Activated CD8-positive, alpha-beta memory T cell treated with anti-CD3 and anti-CD28 coated beads for 4 hours (primary cell): ENCODE data around the gene COL11A1.

Source experiments
- DNase-seq, 2 donors: peaks; one replicate each; pipeline ENCODE4 v3.0.0-alpha.2; 2020; ENCODE audit warnings: low read depth in 2 of 2

COL11A1 gene

DNA sequence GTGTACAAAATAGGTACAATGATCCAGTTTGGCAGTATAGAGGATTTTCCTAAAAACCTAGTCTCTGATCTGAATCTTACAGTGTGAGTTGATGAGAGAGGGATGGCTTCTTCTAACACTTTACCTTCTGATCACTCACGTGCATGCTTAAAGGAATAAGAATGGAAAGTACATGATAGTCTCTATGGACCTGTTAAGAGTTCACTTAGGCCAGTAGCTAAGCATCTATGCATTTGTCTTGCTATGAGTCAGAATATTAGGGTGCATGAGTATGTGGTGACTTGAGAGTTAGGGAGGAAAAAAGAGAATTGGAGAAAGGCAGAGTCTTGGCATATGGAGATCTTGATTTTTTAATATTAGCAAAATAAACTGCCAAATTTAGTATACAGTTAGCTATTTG lies 206.3 kb downstream of the COL11A1 start:
- no peak for DNase-seq

DNA sequence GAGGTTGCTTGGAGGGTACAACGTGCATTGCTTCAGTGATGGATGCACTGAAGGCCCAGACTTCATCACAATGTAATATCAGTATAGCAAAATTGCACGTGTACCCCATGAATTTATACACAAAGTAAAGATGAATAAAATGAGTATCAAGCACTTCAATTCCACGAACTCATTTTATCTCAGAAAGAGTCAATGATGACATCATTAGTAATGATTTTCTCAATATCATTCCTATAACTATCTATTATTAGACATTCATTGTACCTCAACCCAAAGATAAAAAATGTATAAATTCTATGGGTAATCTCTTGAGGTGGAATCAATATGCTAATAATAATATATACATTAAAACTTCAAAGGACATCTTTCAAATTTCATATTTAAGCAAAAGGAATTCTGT lies 208.4 kb downstream of the COL11A1 start:
- no peak for DNase-seq

DNA sequence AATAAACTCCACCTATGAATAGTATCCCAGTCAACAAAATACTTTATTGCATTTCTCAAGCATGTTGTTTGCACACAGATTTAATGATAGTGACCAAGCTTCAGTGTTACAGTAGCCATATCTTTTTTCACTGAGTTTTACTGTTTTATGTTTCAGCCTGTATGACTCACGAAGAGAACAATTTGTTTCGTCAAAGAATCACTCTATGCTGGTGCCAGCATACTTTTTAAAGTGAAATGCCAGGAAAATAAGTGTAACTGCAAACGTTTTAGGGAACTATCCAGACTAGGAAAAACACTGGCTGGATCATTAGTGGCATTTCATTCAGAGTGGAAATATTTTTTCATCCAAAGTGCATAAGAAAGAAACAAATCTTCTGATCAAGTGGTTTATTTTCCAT lies 210.8 kb downstream of the COL11A1 start:
- DNase-seq = no peak

DNA sequence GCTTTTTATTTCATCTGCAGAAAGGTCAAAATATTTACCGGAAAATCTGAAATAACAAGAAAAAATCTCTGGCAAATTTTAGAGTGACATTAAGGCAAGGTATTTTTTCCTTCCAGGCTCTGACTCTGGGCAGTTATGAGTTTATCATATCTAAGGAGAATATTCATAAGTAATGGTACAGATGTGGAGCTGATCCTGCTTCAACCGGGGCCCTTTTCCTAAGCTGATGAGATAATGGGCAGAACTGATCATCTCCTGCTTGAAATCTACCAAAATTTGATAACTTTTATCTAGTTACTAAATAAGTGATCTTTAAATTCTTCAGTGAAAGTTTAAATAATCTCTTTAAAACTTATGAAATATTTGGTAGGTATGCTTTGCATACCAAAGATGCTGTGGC lies 211.6 kb downstream of the COL11A1 start:
- no peak for DNase-seq

DNA sequence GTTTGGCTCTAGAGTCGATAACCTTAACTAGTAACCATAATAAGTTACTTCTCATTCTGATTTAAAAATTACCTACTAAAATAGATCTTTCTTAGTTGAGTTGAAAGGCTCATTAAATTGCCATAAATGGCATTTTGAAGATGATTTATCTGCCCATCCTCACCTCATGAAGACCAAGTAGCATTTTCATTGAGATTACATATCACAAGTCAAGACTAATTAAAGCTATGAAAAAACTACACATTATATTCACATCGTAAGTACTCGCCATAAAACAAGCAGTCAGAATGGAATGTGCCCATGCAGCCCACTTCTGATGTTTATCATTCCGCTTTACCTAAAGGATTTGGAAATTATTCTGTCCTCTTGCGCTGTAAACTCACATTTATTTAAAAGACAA lies 212.0 kb downstream of the COL11A1 start:
- DNase-seq = no peak

DNA sequence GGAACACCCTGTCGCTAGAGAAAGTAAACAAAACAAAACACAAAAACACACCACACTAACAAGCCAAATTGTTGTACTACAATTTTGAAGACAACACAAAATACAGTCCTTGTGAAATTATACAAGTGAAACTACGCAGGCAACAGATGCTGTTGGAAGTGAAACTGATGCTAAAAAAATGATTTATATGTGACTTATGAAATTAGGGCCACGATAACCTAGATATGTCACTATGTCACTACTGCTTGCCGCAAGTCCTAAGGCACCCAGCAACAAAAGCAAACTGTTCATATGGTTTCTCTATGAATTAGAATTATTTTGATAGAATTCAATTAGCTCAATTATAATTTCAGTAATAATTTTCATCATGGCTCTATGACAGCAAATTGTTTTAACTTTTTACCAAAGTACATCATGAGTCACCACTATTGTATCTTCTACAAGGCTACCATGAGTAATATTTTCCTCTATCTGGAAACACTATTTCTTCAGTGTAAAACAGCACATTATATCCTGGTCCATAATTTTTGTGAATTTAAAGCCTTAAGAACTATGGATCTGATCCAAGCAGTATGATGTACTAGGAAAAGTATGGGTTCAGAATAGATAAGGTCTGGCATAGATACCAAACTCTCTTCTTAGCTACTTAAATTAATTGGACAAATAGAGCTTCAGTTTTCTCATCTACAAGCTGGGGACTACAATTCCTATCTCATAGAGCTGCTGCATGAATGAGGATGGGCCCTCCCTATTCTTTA lies 216.3 kb downstream of the COL11A1 start:
- DNase-seq = no peak

DNA sequence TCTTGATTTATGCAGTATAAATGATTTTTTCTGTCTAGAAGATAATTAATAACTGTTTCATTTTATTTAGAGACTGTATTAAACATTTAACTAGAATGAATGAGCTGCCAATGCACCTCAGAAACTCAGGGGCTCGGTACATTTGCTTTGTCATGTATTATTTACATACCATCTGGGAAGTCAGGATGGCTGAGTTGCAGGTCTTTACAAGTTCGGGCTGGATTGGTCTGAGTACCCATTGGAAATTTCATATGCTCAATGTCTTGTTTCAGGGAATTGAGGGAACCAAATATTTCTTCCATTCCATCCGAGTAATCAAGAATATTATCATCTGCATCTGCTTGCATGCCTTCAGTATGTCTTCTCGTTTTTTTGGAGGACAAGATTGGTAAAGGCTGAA lies 221.7 kb downstream of the COL11A1 start:
- no peak for DNase-seq

DNA sequence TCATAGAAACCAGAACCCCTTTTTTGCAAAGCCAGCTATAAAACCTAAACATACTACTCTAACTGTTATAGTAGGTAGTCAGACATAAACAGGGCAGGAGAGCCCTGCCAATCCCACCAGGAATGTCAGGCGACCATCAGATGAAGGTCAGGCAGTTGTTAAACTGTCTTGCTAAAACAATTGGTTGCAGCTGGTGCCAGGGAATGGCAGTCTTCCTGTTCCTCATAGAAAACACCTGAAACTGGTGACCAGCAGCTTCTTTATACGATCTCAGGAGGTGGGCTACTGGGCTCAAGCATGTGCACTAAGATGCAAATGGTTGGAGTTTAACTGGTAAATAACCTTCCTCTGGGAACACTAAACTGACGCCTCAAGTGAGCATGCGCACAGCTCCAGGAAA lies 224.1 kb downstream of the COL11A1 start:
- no peak for DNase-seq

DNA sequence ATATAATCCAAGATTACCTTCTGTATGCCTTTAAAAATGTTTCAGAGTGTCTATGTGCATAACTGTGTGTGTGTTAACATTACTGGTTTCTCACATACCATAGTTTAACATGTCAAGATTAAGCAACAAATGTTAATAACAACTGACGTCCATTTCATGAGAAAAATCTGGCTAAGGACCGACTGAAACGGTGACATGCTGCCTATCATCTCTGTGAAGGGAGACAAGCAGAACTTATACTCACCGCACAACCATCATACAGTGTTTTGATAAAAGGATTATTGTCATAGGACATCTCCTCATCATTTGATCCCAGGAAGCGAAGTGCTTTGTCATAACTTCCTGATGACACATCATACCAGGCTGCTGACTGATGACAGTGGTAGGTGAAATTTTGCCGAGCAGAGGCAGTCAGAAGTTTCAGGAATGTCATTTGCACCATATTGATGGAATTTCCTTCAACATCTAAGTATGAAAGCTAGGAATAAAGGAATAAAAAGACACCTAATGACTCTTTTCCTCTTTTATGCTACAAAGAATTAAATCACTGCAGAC lies 228.8 kb downstream of the COL11A1 start:
- no peak for DNase-seq

DNA sequence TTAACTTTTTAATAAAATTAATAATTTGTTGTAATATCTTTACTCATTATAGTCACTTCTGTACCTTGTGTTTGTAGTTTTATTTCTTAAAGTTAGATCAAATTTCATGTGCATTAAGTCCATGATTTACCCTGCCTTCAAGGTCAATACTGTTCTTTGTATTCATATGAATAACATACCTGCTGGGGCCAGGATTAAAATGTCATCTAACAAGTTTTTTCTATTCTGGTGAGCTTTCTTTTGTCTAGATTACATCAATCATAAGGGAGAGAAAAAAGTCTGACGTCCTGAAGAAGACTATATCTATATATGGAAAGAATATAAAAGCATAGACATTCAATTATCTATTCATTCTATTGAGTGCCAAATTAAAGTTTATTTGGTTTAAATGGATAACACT lies 232.6 kb downstream of the COL11A1 start:
- DNase-seq = no peak

DNA sequence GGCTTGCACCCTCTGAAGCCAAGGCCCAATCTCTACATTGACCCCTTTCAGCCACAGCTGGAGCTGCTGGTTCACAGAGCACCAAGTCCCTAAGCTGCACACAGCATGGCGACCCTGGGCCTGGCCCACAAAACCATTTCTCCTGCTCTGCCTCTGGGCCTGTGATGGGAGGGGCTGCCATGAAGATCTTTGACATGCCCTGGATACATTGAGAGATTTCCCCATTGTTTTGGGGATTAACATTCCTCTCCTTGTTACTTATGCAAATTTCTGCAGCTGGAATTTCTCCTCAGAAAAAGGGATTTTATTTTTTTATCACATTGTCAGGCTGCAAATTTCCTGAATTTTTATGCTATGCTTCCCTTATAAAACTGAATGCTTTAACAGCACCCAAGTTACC lies 235.8 kb downstream of the COL11A1 start:
- no peak for DNase-seq

DNA sequence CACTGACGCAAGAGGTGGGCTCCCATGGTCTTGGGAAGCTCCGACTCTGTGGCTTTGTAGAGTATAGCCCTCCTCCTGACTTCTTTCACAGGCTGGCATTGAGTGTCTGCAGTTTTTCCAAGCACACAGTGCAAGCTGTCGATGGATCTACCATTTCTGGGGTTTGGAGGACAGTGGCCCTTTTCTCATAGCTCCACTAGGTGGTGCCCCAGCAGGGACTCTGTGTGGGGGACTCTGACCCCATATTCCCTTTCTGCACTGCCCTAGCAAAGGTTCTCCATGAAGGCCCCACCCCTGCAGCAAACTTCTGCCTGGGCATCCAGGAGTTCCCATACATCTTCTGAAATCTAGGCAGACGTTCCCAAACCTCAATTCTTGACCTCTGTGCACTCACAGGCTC lies 236.2 kb downstream of the COL11A1 start:
- DNase-seq = no peak

DNA sequence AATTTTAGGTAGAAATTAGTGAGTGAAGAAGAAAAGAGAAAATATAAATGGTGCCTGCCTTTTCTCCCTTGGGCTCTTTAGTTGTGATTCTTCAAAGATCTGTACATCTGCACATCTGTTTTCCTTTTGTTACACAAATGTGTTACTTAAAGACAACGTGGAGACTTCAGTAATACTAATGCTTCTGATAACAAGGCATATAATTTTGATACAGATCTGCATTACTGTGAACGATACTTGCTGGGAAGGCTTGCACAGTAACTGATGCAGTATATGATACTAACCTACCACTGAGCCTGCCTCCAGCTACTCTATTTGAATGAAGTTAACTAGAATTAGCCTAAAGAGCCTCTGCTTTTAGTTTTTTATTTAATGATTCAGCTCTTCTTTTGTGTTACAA lies 244.6 kb downstream of the COL11A1 start:
- no peak for DNase-seq

DNA sequence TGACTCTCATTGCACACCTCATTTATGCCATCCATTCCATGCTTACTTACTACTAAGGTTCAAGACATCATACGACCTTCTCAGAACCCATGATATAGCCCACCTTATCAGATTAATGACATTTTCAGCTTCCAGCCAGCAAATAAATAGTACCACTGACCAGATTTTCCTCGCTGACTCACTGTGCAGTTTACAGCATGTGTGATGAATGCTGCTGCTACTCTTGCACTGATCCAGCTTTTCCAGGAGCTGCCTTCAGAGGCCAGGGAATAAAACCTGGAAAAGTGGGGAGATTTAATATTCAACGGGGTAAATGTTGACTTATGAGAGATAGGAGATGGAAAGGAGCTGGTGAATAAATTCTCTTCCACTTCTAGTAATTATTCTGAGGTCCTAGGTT lies 247.1 kb downstream of the COL11A1 start:
- no peak for DNase-seq

DNA sequence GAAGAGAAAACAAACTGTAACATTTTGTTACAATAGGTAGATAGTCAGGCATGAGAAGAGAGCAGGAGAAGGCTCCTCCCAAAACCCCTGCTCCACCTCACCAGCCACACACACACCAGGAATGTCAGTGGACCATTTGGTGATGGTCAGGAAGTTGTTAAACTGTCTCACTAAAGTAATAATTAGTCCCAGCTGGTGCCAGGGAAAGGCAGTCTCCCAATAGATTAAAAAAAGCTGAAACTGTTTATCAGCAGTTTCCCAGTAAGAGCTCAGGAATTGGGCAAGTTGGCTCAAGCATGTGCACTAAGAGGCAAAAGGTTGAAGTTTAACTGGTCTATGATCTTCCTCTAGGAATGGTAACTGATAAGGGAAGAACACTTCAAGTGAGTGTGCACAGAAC lies 249.6 kb downstream of the COL11A1 start:
- DNase-seq = no peak

DNA sequence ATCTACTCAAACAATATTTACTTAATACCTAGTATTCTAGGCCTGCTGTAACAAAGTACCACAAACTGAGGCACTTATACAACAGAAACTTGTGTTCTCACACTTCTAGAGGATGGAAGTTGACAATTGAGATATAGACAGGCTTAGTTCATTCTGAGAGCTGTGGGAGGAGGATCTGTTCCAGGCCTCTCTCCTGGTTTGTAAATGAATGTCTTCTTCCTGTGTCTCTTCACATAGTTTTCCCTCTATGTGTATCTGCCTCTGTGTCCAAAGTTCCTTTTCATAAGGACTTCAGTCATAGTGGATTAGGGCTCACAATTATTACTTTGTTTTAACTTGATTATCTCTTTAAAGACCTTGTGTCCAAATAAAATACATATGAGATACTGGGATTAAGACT lies 251.1 kb downstream of the COL11A1 start:
- DNase-seq = no peak

DNA sequence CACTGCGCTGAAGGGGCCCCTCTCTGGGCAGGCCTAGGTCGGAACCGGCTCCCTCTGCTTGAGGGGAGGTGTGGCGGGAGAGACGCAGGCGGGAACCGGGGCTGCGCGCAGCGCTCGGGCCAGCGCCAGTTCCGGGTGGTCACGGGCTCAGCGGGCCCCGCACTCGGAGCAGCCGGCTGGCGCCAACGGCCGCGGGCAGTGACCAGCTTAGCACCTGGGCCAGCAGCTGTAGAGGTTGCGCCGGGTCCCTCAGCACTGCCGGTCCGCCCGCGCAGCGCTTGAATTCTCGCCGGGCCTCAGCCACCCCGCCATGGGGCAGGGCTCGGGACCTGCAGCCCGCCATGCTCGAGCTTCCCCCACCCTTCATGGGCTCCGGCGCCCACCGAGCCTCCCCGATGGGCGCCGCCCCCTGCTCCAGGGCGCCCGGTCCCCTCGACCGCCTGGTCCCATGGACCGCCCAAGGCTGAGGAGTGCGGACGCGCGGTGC lies 254.6 kb downstream of the COL11A1 start:
- no peak for DNase-seq

DNA sequence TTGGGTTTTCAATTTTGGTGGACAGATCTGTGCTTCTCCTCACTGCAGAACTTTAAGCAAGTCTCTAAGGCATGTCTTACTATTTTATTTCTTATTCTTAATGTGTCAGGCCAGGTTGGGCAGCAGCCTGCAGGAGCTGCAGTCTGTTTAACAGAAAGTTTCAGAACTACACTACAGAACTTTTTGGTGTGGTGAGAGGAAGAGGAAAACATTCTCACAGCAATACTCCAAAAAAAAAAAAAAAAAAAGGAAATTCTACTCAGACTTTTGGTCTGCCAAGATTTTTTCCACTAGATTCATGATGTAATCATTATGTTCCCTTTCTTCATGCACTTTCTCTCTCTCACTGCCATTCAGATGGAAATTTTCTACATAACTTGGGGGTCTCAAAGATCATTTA lies 255.2 kb downstream of the COL11A1 start:
- no peak for DNase-seq

DNA sequence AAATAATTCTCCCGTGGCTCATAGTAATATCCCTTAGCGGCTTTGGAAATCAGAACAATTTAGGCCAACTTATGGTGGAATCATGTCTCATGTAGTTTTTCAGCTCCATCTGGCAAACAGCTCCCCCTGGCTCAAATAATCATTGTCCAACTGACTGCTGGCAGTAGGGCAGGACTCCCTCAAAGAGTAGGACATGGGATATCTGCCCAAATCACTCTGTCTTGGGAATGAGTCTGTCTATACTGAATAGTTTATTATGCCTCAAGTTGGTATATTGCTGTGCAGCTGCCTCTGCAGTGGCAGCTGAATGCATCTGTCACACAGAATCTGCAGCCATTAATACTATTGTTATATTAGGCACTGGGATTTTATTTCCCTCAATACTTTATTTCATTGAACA lies 255.7 kb downstream of the COL11A1 start:
- DNase-seq = no peak

DNA sequence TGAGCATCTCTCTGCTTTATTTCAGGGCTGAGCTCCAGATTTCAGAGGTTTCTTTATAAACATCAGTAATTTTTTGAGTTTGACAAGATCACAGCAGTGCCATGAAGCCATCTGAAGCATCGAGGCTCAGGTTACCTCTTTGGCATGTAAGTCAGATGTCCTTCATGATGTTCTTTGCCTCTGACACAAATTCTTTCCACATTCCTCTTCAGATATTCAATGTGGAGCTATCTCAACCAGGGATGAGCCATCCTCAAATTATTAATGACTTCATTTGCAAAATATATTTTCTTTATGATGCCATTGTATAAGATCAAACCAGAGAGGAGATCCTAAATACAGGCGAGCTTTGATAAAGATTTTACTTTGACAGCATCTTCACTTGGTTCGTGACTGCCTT lies 256.7 kb downstream of the COL11A1 start:
- no peak for DNase-seq

DNA sequence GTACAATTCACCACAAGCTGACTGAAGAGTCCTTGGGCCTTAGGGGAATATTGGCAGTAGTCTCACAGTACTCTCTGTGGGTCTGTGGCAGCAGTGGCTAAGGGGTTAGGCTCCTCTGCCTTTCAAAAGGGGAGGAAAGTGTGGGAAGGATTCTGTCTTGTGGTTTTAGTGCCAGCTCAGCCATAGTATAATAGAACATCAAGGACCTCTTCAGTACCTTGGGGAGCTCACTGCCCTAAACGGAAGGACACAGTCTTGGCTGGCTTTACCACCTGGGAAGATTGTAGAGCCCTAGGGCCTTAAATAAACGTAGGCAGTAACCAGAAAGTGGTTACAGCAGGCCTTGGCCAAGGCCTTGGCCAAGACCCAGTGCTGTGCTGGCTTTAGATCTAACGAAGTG lies 265.7 kb downstream of the COL11A1 start:
- DNase-seq = no peak

DNA sequence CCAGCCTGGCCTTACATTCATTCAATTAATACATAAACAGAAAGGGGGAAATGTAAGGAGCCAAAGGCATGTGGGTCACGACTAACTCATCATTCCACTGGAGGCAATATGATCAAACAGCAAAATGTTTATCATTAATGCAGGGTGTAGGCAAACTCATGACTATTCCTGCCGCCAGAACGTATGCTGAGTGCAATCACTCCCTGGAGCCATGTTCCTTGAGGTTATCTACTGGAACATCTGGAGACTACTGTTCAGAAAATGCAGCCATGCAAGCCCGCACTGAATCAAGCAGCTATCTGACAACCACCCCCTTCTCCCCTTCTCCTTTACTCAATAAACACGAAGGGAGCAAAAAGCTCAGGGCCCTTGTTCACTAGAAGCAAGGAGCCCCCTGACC lies 267.6 kb downstream of the COL11A1 start:
- no peak for DNase-seq

DNA sequence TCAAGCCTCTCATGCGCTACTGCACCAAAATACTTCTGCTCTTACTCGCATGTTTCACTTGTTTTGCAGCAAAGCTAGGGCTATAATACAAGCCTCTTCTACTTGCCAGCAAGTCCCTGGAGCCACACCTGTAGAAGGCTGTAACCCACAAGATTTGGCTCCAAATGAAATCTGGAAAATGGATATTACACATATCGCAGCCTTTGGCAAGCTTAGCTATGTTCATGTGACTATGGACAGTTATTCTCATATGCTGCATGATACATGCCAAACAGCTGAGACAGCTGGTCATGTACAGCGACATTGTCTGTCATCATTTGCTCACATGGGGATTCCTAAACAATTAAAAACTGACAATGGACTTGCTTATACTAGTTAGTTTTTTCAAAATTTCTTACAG lies 270.3 kb downstream of the COL11A1 start:
- DNase-seq = no peak

DNA sequence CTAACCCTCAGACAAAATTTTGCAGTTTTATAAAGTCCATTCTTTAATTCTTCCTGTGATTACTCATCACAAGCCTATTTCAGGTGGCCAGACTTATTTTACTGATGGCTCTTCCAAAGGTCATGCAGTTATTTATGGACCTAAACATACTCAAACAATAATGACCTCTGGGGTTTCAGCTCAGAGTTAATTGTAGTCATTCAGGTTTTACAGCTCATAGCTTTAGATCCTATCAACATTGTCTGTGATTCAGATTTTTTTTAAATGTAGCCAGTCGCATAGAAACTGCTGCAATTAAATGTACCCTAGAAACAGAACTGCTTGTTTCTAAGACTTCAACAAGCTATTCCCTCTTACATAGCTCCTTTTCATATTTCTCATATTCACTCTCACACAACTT lies 270.8 kb downstream of the COL11A1 start:
- DNase-seq = no peak
